Measurements from ENCODE around the gene ALPK3.

The ALPK3 gene

DNA sequence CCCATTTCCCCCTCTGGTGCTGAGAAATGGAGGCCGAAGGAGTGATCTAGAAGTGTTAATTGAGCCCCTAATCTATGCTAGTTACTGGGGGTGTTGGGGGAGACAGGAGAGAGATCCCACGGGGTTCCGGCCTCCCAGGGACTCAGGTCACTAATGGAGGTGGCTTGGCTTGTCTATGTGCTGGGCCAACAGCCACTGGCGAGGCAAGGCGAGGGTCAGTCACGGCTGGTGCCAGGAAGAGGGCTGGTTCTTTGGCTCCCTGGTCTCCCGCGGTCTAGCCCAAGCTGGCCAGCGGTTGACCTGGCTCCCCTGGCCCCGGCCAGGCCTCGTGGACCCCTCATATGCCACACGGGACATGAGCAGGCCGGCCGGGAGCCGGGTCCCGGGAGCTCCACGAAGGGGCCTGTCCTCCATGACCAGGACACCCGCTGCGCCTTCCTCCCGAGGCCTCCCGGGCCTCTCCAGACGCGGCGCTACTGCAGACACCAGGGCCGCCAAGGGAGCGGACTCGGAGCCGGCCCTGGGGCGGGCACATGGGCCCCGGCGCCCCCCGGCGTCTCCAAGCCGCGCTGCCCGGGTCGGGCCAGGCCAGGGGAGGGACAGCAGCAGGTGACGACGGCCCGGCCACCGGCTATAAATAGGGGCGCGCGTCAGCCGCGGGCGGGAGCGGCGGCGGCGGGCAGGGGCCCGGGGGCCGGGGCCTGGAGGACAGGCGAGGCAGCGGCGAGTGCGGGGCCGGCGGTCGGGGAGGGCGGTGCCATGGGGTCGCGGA, at the start of gene ALPK3:
TSS of gene ALPK3 (plus strand) at position 663 of the 772 bp plus-strand sequence. CDS start at position 760, 97 bp downstream.
- no peak for DNase-seq

- no peak for DNase-seq
Observed at GRCh38 chr15:84772031-84772430, 45.1 kb upstream of the ALPK3 start.

- no peak for DNase-seq
Observed at GRCh38 chr15:84772467-84772866, 44.7 kb upstream of the ALPK3 start.

GRCh38 chr15:84773716-84774115, 43.4 kb upstream of the ALPK3 start:
- DNase-seq, result no peak

- DNase-seq, result no peak
Observed at GRCh38 chr15:84775867-84776449, 41.2 kb upstream of the ALPK3 start.

GRCh38 chr15:84778194-84778593, 39.0 kb upstream of the ALPK3 start:
- DNase-seq, result no peak

- DNase-seq, result no peak
Observed at GRCh38 chr15:84780492-84780891, 36.7 kb upstream of the ALPK3 start.

- no peak for DNase-seq
Observed at GRCh38 chr15:84781495-84781894, 35.7 kb upstream of the ALPK3 start.

- DNase-seq, result no peak
Observed at GRCh38 chr15:84782346-84782745, 34.8 kb upstream of the ALPK3 start.

DNA sequence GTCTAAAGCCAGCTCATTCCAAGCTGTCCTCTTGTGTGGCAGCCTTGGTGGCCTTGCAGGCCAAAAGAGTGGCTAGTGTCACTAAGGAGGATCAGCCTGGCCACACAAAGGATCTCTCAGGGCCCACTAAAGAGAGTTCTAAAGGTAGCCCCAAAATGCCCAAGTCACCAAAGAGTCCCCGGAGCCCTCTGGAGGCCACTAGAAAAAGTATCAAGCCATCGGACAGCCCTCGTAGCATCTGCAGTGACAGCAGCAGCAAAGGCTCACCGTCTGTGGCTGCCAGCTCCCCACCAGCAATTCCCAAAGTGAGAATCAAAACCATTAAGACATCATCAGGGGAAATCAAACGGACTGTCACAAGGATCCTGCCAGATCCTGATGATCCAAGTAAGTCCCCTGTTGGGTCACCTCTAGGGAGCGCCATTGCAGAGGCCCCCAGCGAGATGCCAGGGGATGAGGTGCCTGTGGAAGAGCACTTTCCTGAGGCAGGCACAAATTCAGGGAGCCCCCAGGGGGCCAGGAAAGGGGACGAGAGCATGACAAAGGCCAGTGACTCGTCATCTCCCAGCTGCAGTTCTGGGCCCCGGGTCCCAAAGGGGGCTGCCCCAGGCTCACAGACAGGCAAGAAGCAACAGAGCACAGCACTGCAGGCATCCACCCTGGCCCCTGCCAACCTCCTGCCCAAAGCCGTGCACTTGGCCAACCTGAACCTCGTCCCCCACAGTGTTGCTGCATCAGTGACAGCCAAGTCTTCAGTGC, 33.5 kb upstream of the ALPK3 start:
- no peak for DNase-seq

GRCh38 chr15:84784262-84784661, 32.9 kb upstream of the ALPK3 start:
- no peak for DNase-seq

DNA sequence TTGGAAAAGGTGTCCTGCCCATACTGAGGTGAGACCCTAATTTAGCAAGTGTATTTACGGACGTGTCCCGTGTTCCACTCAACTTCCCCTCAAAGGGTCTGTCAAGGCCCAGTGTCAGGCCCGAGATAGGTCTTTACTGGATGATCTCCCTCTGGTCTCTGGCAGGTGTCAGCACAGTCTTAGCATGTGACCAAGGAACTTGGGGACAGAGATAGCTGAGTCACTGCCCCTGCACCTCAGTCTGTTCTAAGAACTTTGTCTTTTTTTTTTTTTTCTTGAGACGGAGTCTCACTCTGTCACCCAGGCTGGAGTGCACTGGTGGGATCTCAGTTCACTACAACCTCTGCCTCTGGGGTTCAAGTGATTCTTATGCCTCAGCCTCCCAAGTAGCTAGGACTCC, 32.1 kb upstream of the ALPK3 start:
- no peak for DNase-seq

DNA sequence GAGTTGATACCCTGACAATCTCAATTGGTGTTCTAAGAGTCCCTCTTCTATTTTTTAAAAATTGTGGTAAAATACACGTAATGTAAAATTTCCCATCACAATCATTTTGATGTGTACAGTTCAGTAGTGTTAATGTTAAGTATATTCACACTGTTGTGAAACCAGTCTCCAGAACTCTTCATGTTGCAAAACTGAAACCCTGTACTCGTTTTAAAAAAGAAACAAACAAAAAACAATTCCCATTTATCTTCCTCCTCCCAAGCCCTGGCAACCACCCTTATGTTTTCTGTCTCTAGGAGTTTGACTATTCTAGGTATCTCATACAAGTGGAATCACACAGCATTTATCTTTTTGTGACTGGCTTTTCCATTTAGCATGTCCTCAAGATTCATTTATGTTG, 28.7 kb upstream of the ALPK3 start:
- no peak for DNase-seq

DNA sequence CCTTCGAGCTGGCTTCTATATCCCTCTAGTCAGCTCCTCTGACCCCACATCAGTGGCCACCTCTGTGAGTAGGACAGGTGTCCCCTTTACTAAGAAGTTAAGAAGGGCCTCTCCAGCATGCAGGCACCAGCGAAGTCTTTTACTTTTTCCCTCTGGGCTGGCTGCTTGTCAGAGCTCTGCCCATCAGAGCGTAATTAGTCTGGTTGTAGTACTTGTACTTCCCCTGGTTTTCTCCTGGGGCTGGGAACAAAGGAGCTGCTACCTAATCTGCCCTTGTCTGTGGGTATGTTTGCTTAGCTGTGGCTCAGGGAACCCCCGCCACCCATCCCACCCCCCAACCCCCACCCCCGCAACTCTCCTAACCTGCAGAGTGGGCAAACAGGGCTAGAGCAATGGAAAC, 27.4 kb upstream of the ALPK3 start:
- DNase-seq, result no peak

GRCh38 chr15:84790676-84791075, 26.5 kb upstream of the ALPK3 start:
- DNase-seq, result no peak

DNA sequence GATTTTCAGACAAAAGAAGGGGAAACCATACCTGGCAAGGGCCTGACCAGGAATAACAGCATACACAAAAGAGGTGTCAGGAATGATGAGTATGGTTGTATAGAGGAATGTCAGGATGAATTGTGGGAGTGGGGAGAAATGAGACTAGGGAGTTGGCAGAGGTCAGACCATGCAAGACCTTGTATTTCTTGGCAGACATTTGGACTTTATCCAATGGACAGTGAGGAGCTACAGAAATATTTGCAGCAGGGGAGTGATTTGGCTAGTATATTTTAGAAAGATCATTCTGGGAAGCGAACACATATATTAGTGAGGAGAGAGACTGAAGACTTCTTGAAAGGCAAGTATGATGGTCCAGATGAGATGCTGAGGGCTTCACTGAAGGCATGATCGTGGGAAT, 25.4 kb upstream of the ALPK3 start:
- DNase-seq, result no peak

GRCh38 chr15:84793431-84794161, 23.6 kb upstream of the ALPK3 start:
- no peak for DNase-seq

- DNase-seq, result no peak
Observed at GRCh38 chr15:84794162-84794547, 23.0 kb upstream of the ALPK3 start.

DNA sequence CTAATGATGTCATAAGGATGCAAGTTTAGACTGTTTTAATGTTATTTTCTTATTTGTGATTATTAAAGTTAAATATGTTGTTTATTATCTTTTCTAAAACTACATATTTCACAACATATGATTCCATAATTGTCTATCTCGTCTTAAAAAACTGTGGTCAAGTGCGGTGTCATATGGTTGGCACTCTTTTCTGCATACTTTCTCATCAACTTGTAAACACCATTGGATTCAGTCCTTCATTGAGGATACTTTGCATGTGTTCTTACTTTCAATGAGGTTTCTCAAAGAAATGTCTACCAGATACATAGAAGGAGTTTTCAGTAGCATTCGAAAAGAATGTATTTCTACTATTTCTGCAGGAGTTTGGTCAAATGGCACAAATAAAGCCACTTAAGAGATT, 22.0 kb upstream of the ALPK3 start:
- DNase-seq, result no peak

DNA sequence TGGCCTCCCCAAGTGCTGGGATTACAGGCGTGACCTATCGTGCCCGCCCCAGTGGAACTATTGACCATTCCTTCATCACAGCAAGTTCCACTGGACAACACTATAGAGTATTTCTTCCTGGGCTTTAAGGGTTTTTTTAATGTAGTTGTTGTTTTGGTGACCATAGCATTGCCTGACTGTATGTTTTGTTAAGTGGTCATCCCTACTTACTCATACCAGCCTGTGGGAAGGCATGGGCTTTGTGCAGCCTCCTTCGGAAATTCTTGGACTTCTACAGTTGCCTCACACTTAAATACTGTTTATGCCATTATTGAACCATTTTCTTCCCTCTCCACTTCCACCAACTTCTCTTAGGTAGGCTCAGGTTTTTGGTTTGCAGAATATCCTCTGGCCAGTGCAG, 19.9 kb upstream of the ALPK3 start:
- DNase-seq, result no peak

GRCh38 chr15:84797801-84798200, 19.4 kb upstream of the ALPK3 start:
- DNase-seq, result no peak

DNA sequence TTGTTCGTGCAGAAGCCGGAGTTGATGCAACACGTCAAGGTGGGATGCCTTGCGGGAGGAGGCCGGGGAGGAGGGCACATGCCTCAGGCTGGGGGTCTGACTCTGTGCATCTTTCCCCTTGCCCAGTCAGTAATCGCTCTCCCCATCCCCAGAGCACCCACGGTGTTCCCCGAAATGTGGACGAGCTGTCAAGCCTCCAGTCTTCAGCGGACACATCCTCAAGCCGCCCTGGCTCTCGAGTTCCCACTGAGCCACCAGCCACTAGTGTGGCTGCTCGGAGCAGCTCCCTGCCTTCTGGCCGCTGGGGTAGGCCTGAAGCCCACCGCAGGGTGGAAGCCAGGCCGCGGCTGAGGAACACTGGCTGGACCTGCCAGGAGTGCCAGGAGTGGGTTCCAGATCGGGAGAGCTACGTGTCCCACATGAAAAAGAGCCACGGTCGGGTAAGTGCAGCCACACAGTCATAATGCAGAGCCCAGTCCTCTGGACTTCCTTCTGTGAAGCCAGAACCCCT, 18.7 kb upstream of the ALPK3 start:
- no peak for DNase-seq

DNA sequence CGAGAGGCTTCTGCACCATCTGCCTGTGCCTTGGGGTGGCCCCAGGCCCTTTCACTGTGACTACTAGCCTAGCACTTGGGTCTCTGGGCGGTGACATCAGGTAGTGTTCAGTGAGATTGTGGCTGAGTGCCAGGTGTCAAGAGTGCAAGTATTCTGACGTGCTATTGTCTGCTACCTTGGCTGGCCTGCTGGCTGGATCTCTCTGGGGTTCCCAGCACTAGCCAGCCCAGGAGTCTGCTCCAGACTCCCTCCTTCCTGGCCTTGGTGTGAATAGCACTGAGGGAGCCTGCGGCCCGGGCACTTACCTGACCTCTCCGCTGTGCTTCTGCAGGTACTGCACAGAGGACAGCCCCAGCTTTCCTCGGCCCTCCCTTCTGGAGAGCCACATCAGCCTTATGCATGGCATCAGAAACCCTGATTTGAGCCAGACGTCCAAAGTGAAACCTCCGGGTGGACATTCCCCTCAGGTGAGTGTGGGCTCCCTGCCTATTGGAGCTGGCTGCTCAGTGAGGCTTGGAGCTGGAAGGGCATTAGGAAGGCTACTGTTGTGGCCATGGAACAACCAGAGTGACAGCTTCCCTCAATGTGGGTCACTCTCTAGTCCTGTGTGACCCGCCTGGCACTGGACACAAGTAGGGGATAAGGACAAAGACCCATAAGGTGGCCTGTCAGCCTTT, 17.5 kb upstream of the ALPK3 start:
- no peak for DNase-seq

All from NCI-H774 (cell line).